Activated CD4-positive, alpha-beta T cell treated with anti-CD3 and anti-CD28 coated beads, Interleukin-10, Interleukin-2, amounts not matched to agents 100 ng/mL and 50 ng/mL, durations not matched to agents 16 hours and 8 hours (primary cell): ENCODE data around the gene POLR1B.
A peak's percentile ranks its signal among the peaks of the same experiment; 100 is the strongest.
"Not testable (repeated sequence)": the region's sequence is repeated elsewhere in the genome, so short reads cannot be mapped to it uniquely, and the experiment has no call there.

Experiments used
- DNase-seq: peaks from one replicate; pipeline ENCODE4 v3.0.0-alpha.2; 2020

POLR1B gene, protein sequence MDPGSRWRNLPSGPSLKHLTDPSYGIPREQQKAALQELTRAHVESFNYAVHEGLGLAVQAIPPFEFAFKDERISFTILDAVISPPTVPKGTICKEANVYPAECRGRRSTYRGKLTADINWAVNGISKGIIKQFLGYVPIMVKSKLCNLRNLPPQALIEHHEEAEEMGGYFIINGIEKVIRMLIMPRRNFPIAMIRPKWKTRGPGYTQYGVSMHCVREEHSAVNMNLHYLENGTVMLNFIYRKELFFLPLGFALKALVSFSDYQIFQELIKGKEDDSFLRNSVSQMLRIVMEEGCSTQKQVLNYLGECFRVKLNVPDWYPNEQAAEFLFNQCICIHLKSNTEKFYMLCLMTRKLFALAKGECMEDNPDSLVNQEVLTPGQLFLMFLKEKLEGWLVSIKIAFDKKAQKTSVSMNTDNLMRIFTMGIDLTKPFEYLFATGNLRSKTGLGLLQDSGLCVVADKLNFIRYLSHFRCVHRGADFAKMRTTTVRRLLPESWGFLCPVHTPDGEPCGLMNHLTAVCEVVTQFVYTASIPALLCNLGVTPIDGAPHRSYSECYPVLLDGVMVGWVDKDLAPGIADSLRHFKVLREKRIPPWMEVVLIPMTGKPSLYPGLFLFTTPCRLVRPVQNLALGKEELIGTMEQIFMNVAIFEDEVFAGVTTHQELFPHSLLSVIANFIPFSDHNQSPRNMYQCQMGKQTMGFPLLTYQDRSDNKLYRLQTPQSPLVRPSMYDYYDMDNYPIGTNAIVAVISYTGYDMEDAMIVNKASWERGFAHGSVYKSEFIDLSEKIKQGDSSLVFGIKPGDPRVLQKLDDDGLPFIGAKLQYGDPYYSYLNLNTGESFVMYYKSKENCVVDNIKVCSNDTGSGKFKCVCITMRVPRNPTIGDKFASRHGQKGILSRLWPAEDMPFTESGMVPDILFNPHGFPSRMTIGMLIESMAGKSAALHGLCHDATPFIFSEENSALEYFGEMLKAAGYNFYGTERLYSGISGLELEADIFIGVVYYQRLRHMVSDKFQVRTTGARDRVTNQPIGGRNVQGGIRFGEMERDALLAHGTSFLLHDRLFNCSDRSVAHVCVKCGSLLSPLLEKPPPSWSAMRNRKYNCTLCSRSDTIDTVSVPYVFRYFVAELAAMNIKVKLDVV

DNA sequence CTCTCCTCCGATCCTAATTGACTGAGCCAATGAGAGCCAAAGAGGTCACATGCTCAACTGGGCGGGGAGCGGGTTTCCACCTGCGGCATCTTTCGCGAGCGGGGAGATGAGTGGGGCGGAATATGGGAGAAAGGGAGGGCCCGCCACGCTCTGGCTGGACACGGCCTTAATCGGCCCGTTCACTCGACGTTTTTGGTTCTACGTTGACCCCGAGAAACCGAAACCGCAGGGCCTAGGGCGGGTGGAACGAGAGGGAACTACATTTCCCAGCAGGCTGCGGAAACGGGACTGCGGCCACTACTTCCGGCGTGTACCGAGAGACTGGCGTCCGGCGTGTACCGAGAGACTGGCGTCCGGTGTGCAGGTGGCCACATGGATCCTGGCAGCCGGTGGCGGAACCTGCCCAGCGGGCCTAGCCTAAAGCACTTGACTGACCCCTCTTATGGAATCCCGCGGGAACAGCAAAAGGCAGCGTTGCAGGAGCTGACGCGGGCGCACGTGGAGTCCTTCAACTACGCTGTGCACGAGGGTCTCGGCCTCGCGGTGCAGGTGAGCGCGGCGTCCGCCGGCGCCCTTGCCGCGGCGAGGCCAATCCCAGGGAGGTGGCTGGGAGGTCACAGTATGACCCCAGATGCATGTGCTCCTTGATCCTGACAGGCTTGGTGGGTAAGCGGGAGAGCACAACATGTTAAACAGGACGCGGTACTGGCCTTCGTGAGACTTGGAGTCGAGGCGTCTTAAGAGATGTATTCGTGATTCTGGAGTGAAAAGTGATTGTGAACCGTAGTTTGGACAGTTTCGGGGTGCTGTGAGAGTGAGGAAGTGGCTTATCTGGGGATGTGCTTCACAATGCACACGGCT is at the start of gene POLR1B:
Gene POLR1B (plus strand): TSS at position 343 of the 861 bp plus-strand sequence. CDS start 30 bp downstream, at position 373.
- DNase-seq = peak; percentile 89

DNA sequence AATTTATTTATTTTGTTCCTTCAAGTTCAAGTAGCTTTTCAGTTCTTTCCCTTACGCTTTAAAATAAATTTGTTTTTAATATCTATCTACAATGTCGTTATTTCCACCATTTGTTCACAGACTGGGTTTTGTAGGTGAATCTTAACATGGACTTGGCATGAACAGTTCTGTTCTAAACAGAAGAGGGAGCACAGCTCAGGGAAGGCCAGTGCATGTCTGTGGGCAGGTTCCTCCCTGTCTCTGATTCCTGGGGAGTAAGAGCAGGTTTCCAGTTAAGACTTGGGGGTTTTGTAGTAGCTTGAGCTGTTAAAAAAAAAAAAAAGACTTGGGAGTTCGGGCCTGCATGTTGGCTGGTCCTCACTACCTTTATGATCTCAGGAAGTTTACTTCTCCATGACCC is 49.2 kb upstream of the POLR1B start:
- no peak for DNase-seq

DNA sequence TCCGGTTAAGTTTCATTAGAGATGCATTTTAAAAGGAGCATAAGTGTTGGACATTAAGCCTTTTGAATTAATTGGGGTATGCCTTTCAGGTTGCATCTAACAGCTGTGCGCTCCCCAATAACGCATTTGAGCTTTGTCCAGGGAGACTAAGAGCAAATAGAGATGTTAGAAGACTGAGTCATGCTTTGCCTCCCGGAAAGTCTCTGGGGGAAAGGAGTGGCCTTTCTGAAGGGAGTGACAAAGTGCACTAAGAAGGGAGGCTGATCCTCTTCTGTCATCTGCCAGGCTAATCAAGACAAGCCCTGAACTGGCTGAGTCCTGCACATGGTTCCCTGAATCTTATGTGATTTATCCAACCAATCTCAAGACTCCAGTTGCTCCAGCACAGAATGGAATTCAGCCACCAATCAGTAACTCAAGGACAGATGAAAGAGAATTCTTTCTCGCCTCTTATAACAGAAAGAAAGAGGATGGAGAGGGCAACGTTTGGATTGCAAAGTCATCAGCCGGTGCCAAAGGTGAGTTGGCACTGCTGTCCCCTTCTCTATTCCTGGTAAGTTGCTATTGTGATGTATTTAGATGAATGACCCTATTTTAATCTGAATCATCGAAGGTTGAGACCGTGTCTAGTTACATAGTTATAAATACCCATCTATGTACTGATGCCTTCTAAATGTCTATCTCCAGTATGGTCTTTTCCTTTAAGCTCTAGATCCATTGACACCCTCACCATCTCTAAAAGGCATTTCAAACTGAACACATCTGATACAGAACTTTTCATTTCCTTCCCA is 48.2 kb upstream of the POLR1B start:
- no peak for DNase-seq

DNA sequence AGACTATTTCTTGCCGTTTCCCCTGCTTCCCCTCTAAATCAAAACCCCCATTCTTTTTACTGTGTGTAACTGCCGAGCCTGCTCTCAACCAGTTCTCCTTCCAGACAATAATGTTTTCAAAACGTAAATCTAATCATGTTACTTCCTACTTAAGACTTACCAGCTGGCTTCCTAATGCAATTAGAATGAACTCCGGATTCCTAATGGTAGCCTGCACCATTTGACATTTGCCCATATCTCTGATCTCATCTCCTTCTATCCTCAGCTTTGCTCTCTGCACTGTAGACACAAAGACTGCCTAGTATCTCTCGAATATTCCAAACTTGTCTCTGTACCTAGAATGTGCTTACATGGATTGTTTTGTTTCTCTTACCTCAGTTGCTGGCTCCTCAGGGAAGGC is 47.4 kb upstream of the POLR1B start:
- no peak for DNase-seq

DNA sequence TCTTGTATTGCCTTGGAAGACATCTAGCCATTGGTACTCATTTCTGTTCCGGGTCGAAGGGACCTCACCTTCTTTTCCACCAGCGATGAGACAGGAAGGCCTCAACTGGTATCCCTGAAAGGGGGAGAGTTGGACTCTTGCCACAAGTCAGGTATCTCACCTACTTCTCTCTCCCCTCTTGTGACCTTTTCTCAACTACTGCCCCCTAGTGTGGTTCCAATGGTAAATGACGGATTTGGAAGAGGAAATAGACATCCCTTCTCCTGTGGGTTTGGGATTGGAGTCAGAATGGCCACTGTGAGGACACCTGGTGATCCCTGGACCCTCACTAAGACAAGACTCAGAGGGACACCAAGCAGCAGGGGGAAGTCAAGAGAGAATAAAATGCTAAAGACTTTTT is 46.4 kb upstream of the POLR1B start:
- not testable (repeated sequence) for DNase-seq

DNA sequence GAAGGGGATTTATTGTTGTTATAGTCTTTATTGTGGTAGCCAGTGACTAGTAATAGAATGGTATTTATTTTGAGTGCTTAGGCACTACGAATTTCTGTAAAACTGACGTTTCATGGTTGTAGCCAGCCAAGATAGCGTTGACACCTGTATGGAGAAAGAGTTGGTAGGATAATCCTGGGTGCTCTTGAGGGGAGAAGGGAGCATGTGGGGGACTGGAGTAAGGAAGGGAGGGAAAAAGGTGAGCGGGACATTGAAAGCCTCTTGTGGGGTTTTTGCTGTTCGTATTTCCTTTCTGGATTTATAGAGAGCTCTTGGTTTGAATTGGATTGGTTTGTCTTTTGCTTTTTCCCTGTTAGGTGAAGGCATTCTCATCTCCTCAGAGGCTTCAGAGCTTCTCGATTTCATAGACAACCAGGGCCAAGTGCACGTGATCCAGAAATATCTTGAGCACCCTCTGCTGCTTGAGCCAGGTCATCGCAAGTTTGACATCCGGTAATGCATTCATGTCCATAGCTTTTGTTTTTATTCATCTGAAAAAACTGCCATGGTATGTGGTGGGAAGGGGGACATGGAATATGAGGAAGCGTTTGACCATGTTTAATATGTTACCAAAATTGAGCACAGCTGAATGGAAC is 41.3 kb upstream of the POLR1B start:
- peak; percentile 57 for DNase-seq

DNA sequence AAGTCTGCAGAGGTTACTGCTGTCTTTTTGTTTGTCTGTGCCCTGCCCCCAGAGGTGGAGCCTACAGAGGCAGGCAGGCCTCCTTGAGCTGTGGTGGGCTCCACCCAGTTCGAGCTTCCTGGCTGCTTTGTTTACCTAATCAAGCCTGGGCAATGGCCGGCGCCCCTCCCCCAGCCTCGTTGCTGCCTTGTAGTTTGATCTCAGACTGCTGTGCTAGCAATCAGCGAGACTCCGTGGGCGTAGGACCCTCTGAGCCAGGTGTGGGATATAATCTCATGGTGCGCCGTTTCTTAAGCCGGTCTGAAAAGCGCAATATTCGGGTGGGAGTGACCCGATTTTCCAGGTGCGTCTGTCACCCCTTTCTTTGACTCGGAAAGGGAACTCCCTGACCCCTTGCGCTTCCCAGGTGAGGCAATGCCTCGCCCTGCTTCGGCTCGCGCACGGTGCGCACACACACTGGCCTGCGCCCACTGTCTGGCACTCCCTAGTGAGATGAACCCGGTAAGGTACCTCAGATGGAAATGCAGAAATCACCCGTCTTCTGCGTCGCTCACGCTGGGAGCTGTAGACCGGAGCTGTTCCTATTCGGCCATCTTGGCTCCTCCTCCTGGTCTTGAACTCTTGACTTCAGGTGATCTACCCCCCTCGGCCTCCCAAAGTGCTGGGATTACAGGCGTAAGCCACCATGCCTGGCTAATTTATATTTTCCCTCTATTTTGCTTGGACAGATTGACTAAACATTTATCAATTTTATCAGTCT is 32.8 kb upstream of the POLR1B start:
- DNase-seq = not testable (repeated sequence)

DNA sequence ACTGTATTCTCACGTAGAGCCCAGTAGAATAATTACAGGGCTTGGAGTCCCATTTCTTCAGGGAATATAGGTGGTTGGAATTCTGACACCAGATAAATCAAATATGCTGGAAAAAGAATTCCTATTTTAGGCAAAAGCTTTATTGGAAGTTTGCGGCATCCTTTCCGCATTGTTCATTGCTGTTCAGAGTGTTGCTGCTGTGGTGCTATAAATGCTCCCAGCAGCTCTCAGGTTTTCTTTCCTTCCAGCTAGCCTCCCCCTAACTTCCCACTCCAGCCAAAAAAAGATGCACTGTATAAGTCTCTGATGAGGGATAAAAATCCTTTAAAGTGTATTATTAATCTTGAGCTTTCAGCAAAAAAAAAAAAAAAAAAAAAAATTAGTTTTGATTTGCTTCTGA is 25.5 kb upstream of the POLR1B start:
- no peak for DNase-seq

DNA sequence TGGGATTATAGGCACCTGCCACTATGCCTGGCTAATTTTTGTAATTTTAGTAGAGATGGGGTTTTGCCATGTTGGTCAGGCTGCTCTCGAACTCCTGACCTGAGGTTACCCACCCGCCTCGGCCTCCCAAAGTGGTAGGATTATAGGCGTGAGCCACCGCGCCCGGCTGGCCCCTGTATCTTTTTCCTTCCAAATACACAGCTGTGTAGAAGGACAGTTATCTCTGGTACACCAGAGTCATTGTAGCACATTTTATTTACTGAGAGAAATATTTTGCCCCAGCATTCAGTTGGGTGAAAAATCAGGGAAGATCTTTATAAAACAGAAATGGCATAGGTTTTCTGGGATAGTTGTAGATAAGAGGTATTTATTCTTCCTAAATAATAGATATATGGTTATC is 23.5 kb upstream of the POLR1B start:
- DNase-seq = no peak

DNA sequence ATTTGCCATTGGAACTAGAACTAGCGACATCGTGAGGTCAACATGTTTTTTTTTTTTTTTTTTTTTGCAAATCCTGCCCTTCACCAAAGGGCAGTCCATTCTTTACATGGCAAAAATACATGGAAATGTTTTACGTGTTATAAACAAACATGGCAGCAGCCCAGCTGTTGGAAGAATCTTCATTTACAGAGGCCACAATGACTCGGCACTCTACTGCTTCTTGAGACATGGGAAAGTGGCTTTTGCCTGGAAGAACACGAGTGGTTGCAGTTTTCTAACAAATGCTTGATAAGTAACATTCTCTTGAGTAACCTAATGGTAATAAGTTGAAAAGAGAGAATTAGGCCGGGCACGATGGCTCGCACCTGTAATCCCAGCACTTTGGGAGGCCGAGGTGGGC is 22.8 kb upstream of the POLR1B start:
- DNase-seq = no peak

DNA sequence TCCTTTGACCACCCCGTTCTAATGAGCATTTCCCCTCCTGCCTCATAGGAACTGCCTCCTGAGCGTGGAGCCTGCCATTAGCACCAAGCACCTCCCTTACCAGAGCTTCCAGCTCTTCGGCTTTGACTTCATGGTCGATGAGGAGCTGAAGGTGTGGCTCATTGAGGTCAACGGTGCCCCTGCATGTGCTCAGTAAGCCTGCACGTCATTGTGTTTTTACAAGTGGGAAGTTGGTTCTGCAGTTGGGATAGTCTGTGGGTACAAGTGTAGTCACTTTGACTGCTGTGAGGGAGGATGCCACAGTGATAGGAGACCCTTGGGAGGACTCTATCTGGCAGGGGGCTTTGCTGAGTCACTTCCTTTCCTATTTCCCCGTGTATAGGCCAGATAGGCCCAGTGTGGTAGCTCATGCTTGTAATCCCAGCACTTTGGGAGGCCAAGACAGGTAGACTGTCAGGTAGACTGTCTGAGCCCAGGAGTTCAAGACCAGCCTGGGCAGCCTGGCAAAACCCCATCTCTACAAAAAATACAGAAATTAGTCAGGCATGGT is 22.0 kb upstream of the POLR1B start:
- DNase-seq = no peak

DNA sequence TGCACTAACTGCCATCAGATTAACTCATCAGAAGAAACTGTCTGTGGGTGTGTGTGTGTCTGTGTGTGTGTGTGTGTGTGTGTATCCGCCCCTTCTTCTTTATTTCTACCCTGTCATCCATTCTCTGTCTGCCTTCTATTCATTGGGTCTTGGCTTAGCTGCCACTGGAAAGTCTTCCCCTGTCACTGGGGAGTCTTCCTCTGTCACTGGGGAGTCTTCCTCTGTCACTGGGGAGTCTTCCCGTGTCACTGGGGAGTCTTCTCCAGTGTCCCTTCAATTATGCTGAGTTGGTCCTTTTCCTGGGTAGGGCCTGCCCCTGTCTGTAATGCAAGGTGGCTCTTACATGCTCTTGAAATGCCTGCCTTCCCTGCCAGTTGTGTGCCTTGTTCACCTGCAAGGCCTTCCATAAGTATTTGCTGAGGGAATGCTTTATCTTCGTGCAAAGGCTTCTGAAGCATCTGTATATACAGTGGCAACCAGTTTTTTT is 18.9 kb upstream of the POLR1B start:
- DNase-seq = no peak

DNA sequence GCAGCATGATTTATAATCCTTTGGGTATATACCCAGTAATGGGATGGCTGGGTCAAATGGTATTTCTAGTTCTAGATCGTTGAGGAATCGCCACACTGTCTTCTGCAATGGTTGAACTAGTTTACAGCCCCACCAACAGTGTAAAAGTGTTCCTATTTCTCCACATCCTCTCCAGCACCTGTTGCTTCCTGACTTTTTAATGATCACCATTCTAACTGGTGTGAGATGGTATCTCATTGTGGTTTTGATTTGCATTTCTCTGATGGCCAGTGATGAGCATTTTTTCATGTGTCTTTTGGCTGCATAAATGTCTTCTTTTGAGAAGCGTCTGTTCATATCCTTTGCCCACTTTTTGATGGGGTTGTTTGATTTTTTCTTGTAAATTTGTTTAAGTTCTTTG is 18.0 kb upstream of the POLR1B start:
- DNase-seq = not testable (repeated sequence)

DNA sequence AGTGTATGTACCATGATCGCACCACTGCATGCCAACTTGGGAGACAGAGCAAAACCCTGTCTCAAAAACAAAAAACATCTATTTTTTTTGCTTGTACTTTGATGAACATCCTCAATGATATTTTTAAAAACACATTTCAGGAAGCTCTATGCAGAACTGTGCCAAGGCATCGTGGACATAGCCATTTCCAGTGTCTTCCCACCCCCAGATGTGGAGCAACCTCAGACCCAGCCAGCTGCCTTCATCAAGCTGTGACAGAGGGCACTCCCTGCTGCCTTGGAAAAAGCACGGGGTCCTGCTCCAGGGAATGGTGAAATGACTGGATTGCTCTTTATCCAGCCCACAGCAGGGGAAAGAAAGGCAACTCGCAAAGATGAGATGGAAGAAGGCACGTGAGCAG is 13.7 kb upstream of the POLR1B start:
- no peak for DNase-seq

DNA sequence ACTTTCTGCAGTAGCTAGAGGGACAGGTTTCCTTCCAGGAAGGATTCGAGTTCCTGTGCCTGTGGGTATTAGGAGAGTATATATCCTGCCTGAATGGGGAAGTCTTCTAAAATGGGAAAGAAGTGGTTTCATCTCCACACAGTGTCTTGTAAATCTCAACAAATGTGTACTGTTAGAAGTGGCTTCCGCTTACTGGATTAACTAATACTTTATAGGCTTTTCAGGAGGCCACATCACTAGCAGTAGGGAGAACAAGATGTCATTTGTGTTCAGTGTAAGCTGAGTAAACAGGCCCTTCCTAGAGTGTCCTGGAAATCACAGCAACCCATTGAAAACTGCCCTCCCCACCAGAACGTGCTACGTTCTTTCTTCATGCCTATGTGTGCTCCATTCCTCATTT is 12.5 kb upstream of the POLR1B start:
- DNase-seq = no peak

DNA sequence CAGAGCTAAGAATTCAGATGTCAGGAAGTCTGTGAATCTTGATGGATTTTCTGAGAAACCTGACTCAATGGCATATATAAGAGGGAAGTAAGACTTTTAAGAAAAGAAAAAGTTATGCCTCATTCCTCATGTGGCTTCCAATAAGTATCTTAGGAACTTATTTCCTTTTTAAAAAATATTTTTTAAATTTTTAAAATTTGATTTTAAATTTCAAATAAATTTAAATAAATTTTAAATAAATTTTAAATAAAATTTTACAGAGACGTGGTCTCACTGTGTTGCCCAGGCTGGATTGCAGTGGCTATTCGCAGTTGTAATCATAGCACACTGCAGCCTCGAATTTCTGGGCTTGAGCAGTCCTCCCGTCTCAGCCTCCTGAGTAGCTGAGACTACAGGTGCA is 11.5 kb upstream of the POLR1B start:
- no peak for DNase-seq

DNA sequence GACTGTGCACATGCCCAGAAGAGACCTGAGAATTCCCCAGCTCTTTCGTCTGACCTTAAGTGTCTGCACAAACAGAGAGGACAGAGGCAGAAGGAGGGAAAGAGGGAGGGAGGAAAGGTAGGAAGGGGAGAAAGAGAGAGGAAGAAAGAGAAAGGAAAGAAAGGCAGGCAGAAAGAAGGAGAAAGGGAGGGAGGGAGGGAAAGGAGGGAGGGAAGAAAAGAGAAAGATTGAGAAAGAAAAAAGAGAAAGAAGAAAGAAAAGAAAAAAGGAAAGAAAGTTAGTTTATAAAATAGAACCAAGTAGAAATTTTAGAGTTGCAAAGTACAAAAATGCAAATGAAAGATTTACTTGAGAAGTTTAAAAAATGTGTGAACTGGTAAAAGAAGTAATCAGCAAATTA is 7.4 kb upstream of the POLR1B start:
- no peak for DNase-seq

DNA sequence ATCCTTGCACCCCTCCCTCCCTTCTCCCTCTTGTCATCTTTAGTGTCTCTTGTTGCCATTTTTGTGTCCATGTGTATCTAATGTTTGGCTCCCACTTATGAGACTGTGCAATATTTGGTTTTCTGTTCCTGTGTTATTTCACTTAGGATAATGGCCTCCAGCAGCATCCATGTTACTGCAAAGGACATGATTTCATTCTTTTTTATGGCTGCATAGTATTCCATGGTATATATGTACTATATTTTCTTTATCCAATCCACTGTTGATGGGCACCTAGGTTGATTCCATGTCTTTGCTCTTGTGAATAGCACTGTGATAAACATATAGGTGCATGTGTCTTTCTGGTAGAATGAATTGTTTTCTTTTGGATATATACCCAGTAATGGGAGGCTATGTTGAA is 5.6 kb upstream of the POLR1B start:
- DNase-seq = not testable (repeated sequence)

DNA sequence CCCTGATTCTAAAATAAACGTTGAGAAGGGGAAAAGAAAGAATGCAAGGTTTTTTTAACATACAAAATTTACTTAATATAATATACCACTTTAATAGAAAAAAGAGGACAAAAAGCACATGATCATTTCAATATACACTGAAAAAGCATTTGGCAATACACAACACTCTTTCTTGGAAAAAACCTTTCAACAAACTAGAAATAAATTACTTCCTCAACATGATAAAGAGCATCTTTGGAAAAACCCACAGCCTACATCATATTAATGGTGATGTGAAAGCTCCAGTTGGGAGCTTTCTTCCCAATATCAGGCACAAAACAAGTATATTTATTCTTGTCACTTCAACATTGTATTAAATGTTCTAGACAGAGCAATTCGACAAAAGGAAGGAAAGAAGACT is 3.0 kb upstream of the POLR1B start:
- no peak for DNase-seq

DNA sequence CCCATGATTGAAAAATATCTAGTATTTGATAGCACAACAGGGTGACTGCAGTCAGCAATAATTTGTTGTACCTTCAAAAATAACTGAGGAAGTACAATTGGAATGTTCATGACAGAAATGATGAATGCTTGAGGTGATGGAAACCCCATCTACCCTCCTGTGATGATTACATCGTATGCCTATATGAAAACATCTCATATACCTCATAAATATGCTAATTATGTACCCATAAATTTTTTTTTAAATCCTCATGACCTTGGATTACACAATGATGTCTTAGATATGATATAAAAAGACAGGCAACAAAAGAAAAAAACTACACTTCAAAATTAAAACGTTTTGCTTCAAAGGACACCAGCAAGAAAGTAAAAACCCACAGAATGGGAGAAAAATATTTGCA is 1.4 kb upstream of the POLR1B start:
- no peak for DNase-seq
